ENCODE data around the gene STK36.

- TF ChIP-seq POLR2A (IDR thresholded peaks at IDR 0.05) (no peak), CTCF (IDR thresholded peaks at IDR 0.05) (no peak)
Measured at GRCh38 chr2:218638372-218638771, 33.5 kb upstream of the STK36 start.

All from transverse colon (tissue), 3 donors.